Thoracic aorta (tissue), 2 donors: Measurements from ENCODE around the gene PDZD7. TPM values are rescaled to one million over a fixed set of nuclear protein-coding genes. Genes with fewer than 3 reads are reported as not detected.

Source experiments
- ATAC-seq: fragments of 150-250 bp; one replicate; pipeline ENCODE4 v1.8.0; 2017; ENCODE audit warnings: low read depth; ENCODE audit not compliant: insufficient number of reproducible peaks, low FRiP score
- DNase-seq: peaks from one replicate; pipeline ENCODE4 v3.0.0-alpha.2; 2020; ENCODE audit warnings: low spot score
- H3K27ac ChIP-seq, 2 donors: fragments of 200-600 bp; sonication (generic); 1 replicate in 1 of 2; 2 replicates in 1 of 2; pipeline ENCODE4 v1.5.1; 2016; ENCODE audit warnings: mild to moderate bottlenecking in 2 of 2, moderate library complexity in 2 of 2
- H3K27me3 ChIP-seq: fragments of 200-600 bp; sonication (generic); replicated peaks from 2 replicates; pipeline ENCODE4 v1.6.0; 2016; ENCODE audit warnings: mild to moderate bottlenecking; ENCODE audit not compliant: insufficient read depth
- H3K36me3 ChIP-seq: fragments of 200-600 bp; sonication (generic); one replicate; pipeline ENCODE4 v1.5.1; 2016
- H3K4me1 ChIP-seq, 2 donors: fragments of 200-600 bp; sonication (generic); 1 replicate in 1 of 2; 2 replicates in 1 of 2; pipeline versions ENCODE4 v1.5.1 to v1.6.0; 2016; ENCODE audit warnings: low read depth in 2 of 2, mild to moderate bottlenecking in 1 of 2; ENCODE audit not compliant: control insufficient read depth in 1 of 2
- H3K4me3 ChIP-seq: fragments of 200-600 bp; sonication (generic); 2 replicates; pipeline ENCODE4 v1.5.1; 2016; ENCODE audit warnings: mild to moderate bottlenecking
- H3K9me3 ChIP-seq: fragments of 200-600 bp; sonication (generic); 2 replicates; pipeline ENCODE4 v1.5.1; 2016
- CTCF ChIP-seq: fragments of 200-600 bp; sonication (generic); IDR thresholded peaks from one replicate; pipeline ENCODE4 v1.5.1; 2019; ENCODE audit warnings: antibody characterized with exemption
- total RNA-seq, 2 donors: library from RNA; depleted of rRNA; stranded (reverse); fragments of >200 nt; gene quantifications; one replicate each; pipeline versions ENCODE4 v1.1.0 to v1.2.3, GENCODE V29; 2016

PDZD7 gene
- total RNA-seq, 2 donors from 2014 or later, result 0.14 to 1.1 TPM

GRCh38 chr10:101000915-101001658 lies 29.8 kb downstream of the PDZD7 start:
- ATAC-seq (no peak), DNase-seq (peak; percentile 85)
- TF ChIP-seq CTCF, result no peak
- Histone ChIP-seq H3K27me3 (no peaks in the 10 kb centered on the region), H3K27ac (peak overlapping the region; percentile 97 to 98), H3K9me3 (no peaks in the 10 kb centered on the region), H3K4me1 (peaks cover 20 to 55% of the 10 kb centered on the region in 2 donors), H3K4me3 (peak overlapping the region; percentile 87), H3K36me3 (peaks cover 15% of the 10 kb centered on the region)

GRCh38 chr10:101000127-101000914 lies 30.6 kb downstream of the PDZD7 start:
- no peak for TF ChIP-seq CTCF
- peaks cover 11% of the 10 kb centered on the region for H3K36me3 ChIP-seq

GRCh38 chr10:100999742-101000126 lies 31.2 kb downstream of the PDZD7 start, which contains the start of gene LZTS2:
TSS of gene LZTS2 (plus strand) at chr10:100999808. CDS start at chr10:101002539, 2,731 bp downstream.
- no peak for TF ChIP-seq CTCF
- ATAC-seq, result peak; percentile 23
- Histone ChIP-seq H3K4me1 (peaks cover 20 to 49% of the 10 kb centered on the region in 2 donors), H3K36me3 (peaks cover 8% of the 10 kb centered on the region), H3K27me3 (no peaks in the 10 kb centered on the region), H3K27ac (peak within 1 kb of the TSS; percentile 97 to 98), H3K4me3 (peak within 1 kb of the TSS; percentile 87), H3K9me3 (no peaks in the 10 kb centered on the region)
- DNase-seq, result no peak

More at GRCh38 chr10:101000127-101000914, 30.6 kb downstream of the PDZD7 start:
- ATAC-seq (no peak), DNase-seq (no peak)
- Histone ChIP-seq H3K9me3 (no peaks in the 10 kb centered on the region), H3K27me3 (no peaks in the 10 kb centered on the region), H3K4me1 (peaks cover 20 to 54% of the 10 kb centered on the region in 2 donors), H3K4me3 (peak overlapping the region; percentile 87), H3K27ac (peak overlapping the region; percentile 97 to 98)

GRCh38 chr10:100998991-100999741 lies 31.8 kb downstream of the PDZD7 start:
- H3K27ac ChIP-seq, result peak overlapping the region; percentile 97 to 98
- peak; percentile 98 for TF ChIP-seq CTCF
- peak overlapping the region; percentile 87 for H3K4me3 ChIP-seq
- H3K4me1 ChIP-seq, result peaks cover 20 to 49% of the 10 kb centered on the region in 2 donors
- no peaks in the 10 kb centered on the region for H3K9me3 ChIP-seq
- no peaks in the 10 kb centered on the region for H3K27me3 ChIP-seq
- peaks cover 8% of the 10 kb centered on the region for H3K36me3 ChIP-seq
- no peak for DNase-seq
- peak; percentile 35 for ATAC-seq
